HCT116 (cell line): ENCODE data around the gene CTXN3. TPM values are rescaled to one million over a fixed set of nuclear protein-coding genes. Genes with fewer than 3 reads are reported as not detected.

Experiments
- ATAC-seq: fragments of 200-7000 bp; cut with Tn5 transposase; 2 replicates; pipeline ENCODE4 v1.9.1; 2020; ENCODE audit warnings: mild to moderate bottlenecking, moderate library complexity
- BruUV-seq: library from RNA; stranded (reverse); fragments of 400-500 nt; replicated peaks from 2 replicates; lab custom pipeline; 2021; lab: Mats Ljungman, UMichigan
- CTCF ChIA-PET: fragments of 300-600 bp; sonication (Branson Sonifier 250); formaldehyde crosslinking; loops from one replicate; lab custom pipeline; 2021; ENCODE audit warnings: antibody characterized with exemption; lab: Charles Lee
- POLR2A ChIA-PET: fragments of 300-600, 350-600 bp; sonication (Branson Sonifier 250); formaldehyde crosslinking; loops from one replicate; lab custom pipeline; 2021; ENCODE audit warnings: antibody characterized with exemption; lab: Charles Lee
- RAD21 ChIA-PET, 2 experiments: fragments of 300-600 bp; sonication (Branson Sonifier 250); formaldehyde crosslinking; loops; one replicate each; lab custom pipeline; 2023; ENCODE audit warnings: low total read pairs in 2 of 2; ENCODE audit not compliant: uncharacterized antibody in 2 of 2, unreplicated experiment in 2 of 2, low non-redundant PET in 1 of 2; lab: Charles Lee
- DNase-seq: peaks from one replicate; pipeline ENCODE4 v3.0.0-alpha.2; 2010; ENCODE audit warnings: low read depth, low spot score
- H2AFZ ChIP-seq: fragments of 200-600 bp; shearing (Covaris generic), sonication (generic); 2 replicates; pipeline ENCODE4 v1.6.1; 2017; ENCODE audit warnings: low read depth, mixed run types, mixed read lengths, antibody characterized with exemption, low read length; ENCODE audit not compliant: poor library complexity, severe bottlenecking
- H3K27ac ChIP-seq: 2 replicates; pipeline ENCODE4 v1.5.1; 2012; ENCODE audit warnings: low read depth, low read length
- H3K27me3 ChIP-seq: fragments of 200-600 bp; sonication (generic); 2 replicates; pipeline ENCODE4 v1.6.1; 2016; ENCODE audit warnings: mixed run types, low read length, mixed read lengths; ENCODE audit not compliant: insufficient read depth
- H3K36me3 ChIP-seq, 2 experiments: fragments of 200-500 bp in 1 of 2; fragments of 200-600 bp in 1 of 2; sonication (Bioruptor generic) in 1 of 2; sonication (generic) in 1 of 2; 2 replicates each; pipeline versions ENCODE4 v1.5.1 to v1.6.1; 2014 to 2016; ENCODE audit warnings: low read length in 2 of 2, inconsistent platforms in 1 of 2, mixed read lengths in 1 of 2, mixed run types in 1 of 2; ENCODE audit not compliant: insufficient read depth in 2 of 2, control insufficient read depth in 1 of 2
- H3K4me1 ChIP-seq, 2 experiments: fragments of 200-600 bp in 1 of 2; sonication (generic) in 1 of 2; 2 replicates each; pipeline versions ENCODE4 v1.5.1 to v1.6.1; 2012 to 2017; ENCODE audit warnings: low read length in 2 of 2, inconsistent platforms in 1 of 2, mild to moderate bottlenecking in 1 of 2, mixed read lengths in 1 of 2, mixed run types in 1 of 2, moderate library complexity in 1 of 2; ENCODE audit not compliant: insufficient read depth in 2 of 2, control insufficient read depth in 1 of 2
- H3K4me2 ChIP-seq: fragments of 200-600 bp; sonication (generic); 2 replicates; pipeline ENCODE4 v1.6.1; 2017; ENCODE audit warnings: mixed run types, low read length, mixed read lengths
- H3K4me3 ChIP-seq, 2 experiments: fragments of 200-600 bp in 1 of 2; sonication (generic) in 1 of 2; replicated peaks in 1 of 2; 2 replicates each; pipeline ENCODE4 v1.5.1; 2011 to 2016; ENCODE audit warnings: low read length in 2 of 2, control low read depth in 1 of 2, low read depth in 1 of 2, mild to moderate bottlenecking in 1 of 2, mixed read lengths in 1 of 2, mixed run types in 1 of 2
- H3K79me2 ChIP-seq: fragments of 200-600 bp; sonication (generic); 2 replicates; pipeline ENCODE4 v1.6.1; 2017; ENCODE audit warnings: mild to moderate bottlenecking, mixed run types, low read length, moderate library complexity, mixed read lengths; ENCODE audit not compliant: insufficient read depth
- H3K9ac ChIP-seq: fragments of 200-600 bp; sonication (generic); 2 replicates; pipeline ENCODE4 v1.6.1; 2016; ENCODE audit warnings: low read length, mixed read lengths
- H3K9me2 ChIP-seq: fragments of 200-600 bp; sonication (generic), shearing (Covaris generic); 2 replicates; pipeline ENCODE4 v1.6.1; 2017; ENCODE audit warnings: mixed run types, mild to moderate bottlenecking, moderate library complexity; ENCODE audit not compliant: insufficient read depth
- H3K9me3 ChIP-seq, 2 experiments: fragments of 200-500 bp in 1 of 2; fragments of 200-600 bp in 1 of 2; sonication (Bioruptor generic) in 1 of 2; sonication (generic) in 1 of 2; 2 replicates each; pipeline ENCODE4 v1.6.1; 2014 to 2017; ENCODE audit warnings: low read length in 2 of 2, mixed read lengths in 2 of 2, inconsistent platforms in 1 of 2, low read depth in 1 of 2, mild to moderate bottlenecking in 1 of 2, mixed run types in 1 of 2, moderate library complexity in 1 of 2; ENCODE audit not compliant: control insufficient read depth in 1 of 2, insufficient read depth in 1 of 2
- H4K20me1 ChIP-seq: fragments of 200-600 bp; sonication (generic), shearing (Covaris generic); 2 replicates; pipeline ENCODE4 v1.6.1; 2017; ENCODE audit warnings: mixed run types, mild to moderate bottlenecking, moderate library complexity; ENCODE audit not compliant: insufficient read depth
- ATF3 ChIP-seq: IDR thresholded peaks from 2 replicates; pipeline ENCODE4 v1.6.1; 2012
- CTCF ChIP-seq, 3 experiments: fragments of 200-600 bp in 1 of 3; sonication (generic) in 1 of 3; IDR thresholded peaks in 2 of 3; conservative IDR thresholded peaks in 1 of 3; 2 replicates each; pipeline ENCODE4 v1.5.1; 2012 to 2017; ENCODE audit warnings: low read depth in 2 of 3, low read length in 2 of 3, antibody characterized with exemption in 1 of 3, borderline replicate concordance in 1 of 3, control low read depth in 1 of 3, mild to moderate bottlenecking in 1 of 3, mixed read lengths in 1 of 3, mixed run types in 1 of 3, moderate library complexity in 1 of 3; ENCODE audit not compliant: insufficient read depth in 1 of 3
- EGR1 ChIP-seq: IDR thresholded peaks from 2 replicates; pipeline ENCODE4 v1.6.1; 2012; ENCODE audit warnings: low read depth
- ELF1 ChIP-seq: IDR thresholded peaks from 2 replicates; pipeline ENCODE4 v1.6.1; 2012; ENCODE audit warnings: low read depth, borderline replicate concordance
- EZH2 ChIP-seq: fragments of 200-600 bp; sonication (generic); IDR thresholded peaks from 2 replicates; pipeline ENCODE4 v1.6.1; 2017; ENCODE audit warnings: antibody characterized with exemption, mixed run types
- FOSL1 ChIP-seq: IDR thresholded peaks from 2 replicates; pipeline ENCODE4 v1.6.1; 2012; ENCODE audit warnings: low read depth
- MAX ChIP-seq: IDR thresholded peaks from 2 replicates; pipeline ENCODE4 v1.6.1; 2012
- POLR2A ChIP-seq: IDR thresholded peaks from 2 replicates; pipeline ENCODE4 v1.7.0; 2011; ENCODE audit warnings: borderline replicate concordance; ENCODE audit not compliant: insufficient read depth, insufficient read length; ENCODE audit errors: extremely low read depth
- SIN3A ChIP-seq: IDR thresholded peaks from 2 replicates; pipeline ENCODE4 v1.6.1; 2012; ENCODE audit warnings: low read depth
- TCF7L2 ChIP-seq: IDR thresholded peaks from 2 replicates; pipeline ENCODE4 v1.7.0; 2011; ENCODE audit warnings: borderline replicate concordance, inconsistent platforms; ENCODE audit not compliant: insufficient read depth, insufficient read length; ENCODE audit errors: extremely low read depth
- YY1 ChIP-seq: IDR thresholded peaks from 2 replicates; pipeline ENCODE4 v1.6.1; 2011; ENCODE audit warnings: low read length, low read depth, moderate library complexity, mild to moderate bottlenecking; ENCODE audit not compliant: insufficient replicate concordance; ENCODE audit errors: extremely low read depth
- ZBTB33 ChIP-seq: IDR thresholded peaks from 2 replicates; pipeline ENCODE4 v1.6.1; 2011; ENCODE audit warnings: mild to moderate bottlenecking, low read length, moderate library complexity; ENCODE audit not compliant: insufficient replicate concordance; ENCODE audit errors: extremely low read depth
- ZNF274 ChIP-seq: fragments of 200-500 bp; sonication (Bioruptor generic); IDR thresholded peaks from 2 replicates; pipeline ENCODE4 v1.6.1; 2014; ENCODE audit warnings: mild to moderate bottlenecking, low read depth, low read length, inconsistent platforms
- intact Hi-C: fragments of 100-400 bp; cut with micrococcal nuclease; formaldehyde crosslinking; loops from 2 replicates; pipeline ENCODE4 v1.10.0; 2022
- total RNA-seq: library from RNA; stranded (reverse); gene quantifications from one replicate; pipeline ENCODE4 v1.2.1, GENCODE V29; 2021; ENCODE audit not compliant: unreplicated experiment

Gene CTXN3
- total RNA-seq, 1 experiment from 2014 or later = not detected

- TF ChIP-seq ATF3 (no peak), EZH2 (no peak)
These were observed 46.5 kb downstream of the CTXN3 start (continued) for GRCh38 chr5:127695346-127695745.

DNA sequence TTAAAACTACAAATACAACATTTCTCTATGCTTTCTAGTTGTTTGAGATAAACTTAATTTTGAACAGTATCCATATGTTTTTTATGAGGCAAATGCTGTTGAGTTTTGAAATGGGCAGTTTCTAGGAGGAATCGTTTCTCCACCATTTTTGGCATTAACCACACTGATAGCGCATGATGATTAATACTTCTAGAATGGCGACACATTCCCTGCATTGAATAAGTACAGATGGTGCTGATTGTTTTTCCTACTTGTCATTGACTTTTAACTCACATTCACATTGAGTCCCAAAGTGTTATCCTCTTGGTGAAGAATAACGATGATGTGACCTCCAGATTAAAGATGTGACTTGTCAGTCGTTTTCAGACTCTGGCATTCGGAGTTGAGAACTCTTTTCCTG is 47.8 kb downstream of the CTXN3 start:
- no peak for TF ChIP-seq TCF7L2
- H3K4me3 ChIP-seq = no peak overlapping the region
- no peaks in the 10 kb centered on the region for H3K79me2 ChIP-seq
- BruUV-seq = no TSS peak
- no peaks in the 10 kb centered on the region for H3K9me3 ChIP-seq
- ChIA-PET RAD21 (no interaction called here), CTCF (no interaction called here), POLR2A (no interaction called here)
- H3K27ac ChIP-seq = no peak overlapping the region
- H2AFZ ChIP-seq = no peak overlapping the region
- no peaks in the 10 kb centered on the region; the same call in 1 of the 2 replicates for H3K9me2 ChIP-seq
- peaks cover 9 to 18% of the 10 kb centered on the region in 2 experiments; a peak in 3 of 4 replicates for H3K4me1 ChIP-seq
- no peak for ATAC-seq
- H3K36me3 ChIP-seq = no peaks in the 10 kb centered on the region
- no peaks in the 10 kb centered on the region for H4K20me1 ChIP-seq
- no peak for DNase-seq
- intact Hi-C loops = no loop called here
- no peak overlapping the region for H3K9ac ChIP-seq
- no peak overlapping the region for H3K4me2 ChIP-seq
- H3K27me3 ChIP-seq = no peaks in the 10 kb centered on the region

DNA sequence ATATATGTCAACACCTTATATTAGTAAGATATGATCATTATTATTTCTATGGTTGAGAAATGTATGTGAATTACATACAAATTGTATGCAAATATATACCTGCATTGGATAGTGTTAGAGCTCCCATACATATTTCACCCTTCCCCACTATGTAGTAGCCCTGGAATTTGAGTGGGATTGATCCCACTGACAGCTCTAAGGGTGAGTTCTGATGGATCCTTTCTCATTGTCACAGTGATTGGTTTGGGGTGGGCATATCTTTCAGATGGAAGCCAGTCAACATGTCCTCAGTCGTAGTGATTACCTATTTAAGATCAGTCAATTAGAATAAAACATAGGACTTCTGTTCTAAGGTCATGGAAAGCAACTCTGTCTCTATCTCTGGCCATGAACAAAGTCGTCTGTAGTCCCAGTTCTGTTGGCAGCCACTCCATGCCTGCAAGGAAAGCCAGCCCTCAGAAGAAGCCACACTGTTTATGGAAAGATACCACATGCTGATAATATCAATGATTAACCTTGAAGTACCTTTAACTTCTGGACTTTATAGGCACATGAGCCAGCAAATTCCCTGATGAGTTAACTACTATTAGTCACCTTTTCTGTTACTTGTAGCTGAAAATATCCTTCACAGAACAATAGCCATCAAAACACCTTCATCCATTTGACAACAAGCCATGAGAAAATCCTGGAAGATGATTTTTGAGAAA is 49.2 kb downstream of the CTXN3 start:
- DNase-seq (peak; percentile 60), ATAC-seq (peak; percentile 87)
- Histone ChIP-seq H3K9me3 (no peaks in the 10 kb centered on the region), H3K9me2 (no peaks in the 10 kb centered on the region; the same call in 1 of the 2 replicates), H3K4me2 (peak overlapping the region; percentile 48), H3K36me3 (no peaks in the 10 kb centered on the region), H4K20me1 (no peaks in the 10 kb centered on the region), H3K27me3 (no peaks in the 10 kb centered on the region), H3K79me2 (no peaks in the 10 kb centered on the region), H3K9ac (no peak overlapping the region), H3K4me3 (no peak overlapping the region), H3K27ac (no peak overlapping the region), H3K4me1 (peaks cover 9 to 18% of the 10 kb centered on the region in 2 experiments; a peak in 3 of 4 replicates), H2AFZ (peak overlapping the region; percentile 34)
- ChIA-PET CTCF (no interaction called here), RAD21 (no interaction called here), POLR2A (no interaction called here)
- intact Hi-C loops = no loop called here
- BruUV-seq = no TSS peak
- TF ChIP-seq SIN3A (peak; percentile 62), ELF1 (no peak), ZNF274 (no peak), YY1 (no peak), MAX (peak; percentile 63), POLR2A (no peak), CTCF (IDR thresholded peaks at IDR 0.05 in 2 of 3, conservative IDR thresholded peaks at IDR 0.05 in 1 of 3; ENCODE audit: borderline replicate concordance in 1 of 3, insufficient read depth in 1 of 3, low read depth in 2 of 3, low read length in 2 of 3) (no peak), FOSL1 (peak; percentile 77), EGR1 (no peak), ZBTB33 (no peak)
